ENCODE data around the gene TTC34.

The TTC34 gene

DNA sequence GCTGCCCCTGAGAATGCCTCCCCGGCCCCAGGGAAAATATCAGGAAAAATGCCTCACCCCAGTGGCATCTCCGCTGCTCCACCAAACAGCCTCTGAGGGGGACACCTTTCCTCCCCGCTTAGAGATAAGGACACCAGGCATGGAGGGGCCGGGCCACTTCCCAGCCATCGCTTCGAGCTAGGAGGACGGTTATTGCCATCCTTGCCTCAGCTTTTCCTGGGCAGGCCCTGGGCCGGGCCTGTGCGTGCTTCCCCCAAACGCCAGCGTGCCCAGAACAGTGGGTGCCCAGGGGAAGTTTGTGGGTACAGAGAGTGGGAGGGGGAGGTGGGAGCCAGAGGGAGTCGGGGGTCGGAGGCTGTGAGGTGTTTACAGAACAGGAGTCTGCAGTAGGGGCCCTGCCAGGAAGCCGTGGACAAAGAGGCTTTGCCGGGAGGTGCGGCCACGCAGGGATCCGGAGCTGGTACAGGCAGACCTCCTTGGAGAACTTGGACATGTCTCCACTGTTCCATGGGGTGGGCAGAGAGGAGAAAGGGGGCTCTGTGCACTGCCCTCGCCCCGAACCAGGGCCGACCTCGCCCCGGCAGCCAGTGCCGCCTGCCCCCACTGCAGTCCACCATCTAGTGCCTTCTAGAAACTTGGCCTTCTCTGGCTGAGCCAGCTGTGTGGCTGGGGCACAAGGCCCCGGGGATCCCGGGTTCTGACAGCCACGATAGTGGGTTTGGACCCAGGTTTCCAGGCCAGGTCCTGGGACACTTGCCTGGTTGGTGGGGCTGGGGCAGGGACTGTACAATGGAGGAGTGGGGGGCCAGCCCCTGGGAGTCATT is 33.5 kb upstream of the TTC34 start:
- no peak overlapping the region for H3K4me3 ChIP-seq (ENCODE audit: low read length)
- no peak for TF ChIP-seq ZNF274 (IDR thresholded peaks at IDR 0.05; ENCODE audit: low read depth, low read length)

DNA sequence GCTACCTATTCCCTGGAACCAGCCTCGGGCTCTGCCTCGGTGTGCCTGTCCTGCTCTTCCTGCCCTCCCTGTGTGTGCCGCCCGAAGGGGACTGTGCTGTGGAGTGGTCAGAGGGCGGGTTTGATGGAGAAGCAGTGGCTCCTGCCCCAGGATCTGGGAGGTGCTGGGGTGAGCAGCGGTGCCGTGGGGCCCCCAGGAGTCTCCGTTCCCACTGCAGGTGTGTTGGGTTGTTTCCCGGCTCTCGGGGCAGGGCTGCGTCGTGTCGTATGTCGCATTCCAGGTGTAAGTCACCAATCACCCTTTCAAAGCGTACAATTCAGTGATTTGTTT is 32.6 kb upstream of the TTC34 start:
- no peak overlapping the region for H3K4me3 ChIP-seq (ENCODE audit: low read length)
- no peak for TF ChIP-seq ZNF274 (IDR thresholded peaks at IDR 0.05; ENCODE audit: low read depth, low read length)

DNA sequence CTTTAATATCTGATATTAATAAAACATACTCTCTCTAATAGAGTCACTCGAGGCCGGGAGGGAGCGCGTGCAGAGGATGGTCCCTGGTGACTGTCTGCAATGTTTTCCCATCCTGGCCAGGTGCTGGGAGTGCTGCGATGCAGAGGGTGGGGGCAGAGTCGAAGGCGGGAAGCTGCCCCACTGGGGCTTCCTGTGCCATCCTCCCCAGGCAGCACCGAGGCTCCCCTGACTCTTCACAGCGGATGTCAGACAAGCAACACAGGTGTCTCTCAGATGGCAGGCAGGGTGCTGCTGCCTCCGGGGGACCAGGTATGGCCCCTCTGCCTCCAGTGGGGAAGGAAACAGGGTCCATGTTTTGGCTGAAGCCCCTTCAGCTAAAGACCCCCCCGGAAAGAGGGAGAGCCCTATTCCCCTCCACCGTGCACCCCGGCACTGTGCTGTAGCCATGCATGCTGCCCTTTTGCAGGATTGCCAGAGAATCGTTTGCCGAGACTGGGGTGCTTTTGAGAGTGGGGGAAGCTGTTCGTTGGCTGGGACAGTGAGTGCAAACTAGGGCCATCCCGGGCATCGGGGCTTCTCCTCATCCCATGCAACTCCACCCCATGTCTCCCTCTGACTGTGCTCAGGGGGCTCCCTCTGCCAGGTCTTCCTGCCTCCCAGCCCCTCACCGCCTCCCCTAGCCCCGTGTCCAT is 32.1 kb upstream of the TTC34 start:
- no peak overlapping the region for H3K4me3 ChIP-seq (ENCODE audit: low read length)
- no peak for TF ChIP-seq ZNF274 (IDR thresholded peaks at IDR 0.05; ENCODE audit: low read depth, low read length)

GRCh38 chr1:2832506-2833453 is 31.3 kb upstream of the TTC34 start:
- no peak for TF ChIP-seq ZNF274 (IDR thresholded peaks at IDR 0.05; ENCODE audit: low read depth, low read length)
- no peak overlapping the region for H3K4me3 ChIP-seq (ENCODE audit: low read length)

DNA sequence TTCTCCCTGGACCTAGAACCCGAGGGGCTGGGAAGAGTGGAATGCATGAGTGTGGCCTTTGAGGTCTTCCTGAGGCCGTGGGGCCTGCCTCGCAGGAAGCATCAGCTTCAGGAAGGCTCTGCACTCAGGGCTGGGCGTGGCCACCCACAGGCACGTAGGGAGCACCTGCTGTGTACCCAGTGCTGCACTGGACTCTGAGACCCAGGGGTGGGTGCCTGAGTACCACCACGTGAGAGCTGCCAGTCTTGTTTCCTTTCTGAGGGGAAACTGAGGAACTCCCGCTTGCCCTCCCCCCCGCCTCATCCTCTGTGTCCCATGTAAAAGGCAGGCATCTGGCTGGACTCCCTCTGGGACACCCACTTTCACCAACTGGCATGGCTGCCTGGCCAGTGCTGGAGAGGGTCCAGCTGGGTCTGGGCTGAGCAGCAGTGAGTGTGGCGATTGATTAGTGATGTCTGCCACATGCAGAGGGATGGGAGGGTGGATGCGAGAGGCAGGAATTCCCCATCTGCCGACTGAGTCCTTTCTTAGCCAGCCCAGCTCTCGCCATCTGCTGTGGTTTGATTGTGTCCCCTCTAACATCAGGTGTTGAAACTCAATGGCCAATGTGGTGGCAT is 30.2 kb upstream of the TTC34 start:
- no peak overlapping the region for H3K4me3 ChIP-seq (ENCODE audit: low read length)
- no peak for TF ChIP-seq ZNF274 (IDR thresholded peaks at IDR 0.05; ENCODE audit: low read depth, low read length)

DNA sequence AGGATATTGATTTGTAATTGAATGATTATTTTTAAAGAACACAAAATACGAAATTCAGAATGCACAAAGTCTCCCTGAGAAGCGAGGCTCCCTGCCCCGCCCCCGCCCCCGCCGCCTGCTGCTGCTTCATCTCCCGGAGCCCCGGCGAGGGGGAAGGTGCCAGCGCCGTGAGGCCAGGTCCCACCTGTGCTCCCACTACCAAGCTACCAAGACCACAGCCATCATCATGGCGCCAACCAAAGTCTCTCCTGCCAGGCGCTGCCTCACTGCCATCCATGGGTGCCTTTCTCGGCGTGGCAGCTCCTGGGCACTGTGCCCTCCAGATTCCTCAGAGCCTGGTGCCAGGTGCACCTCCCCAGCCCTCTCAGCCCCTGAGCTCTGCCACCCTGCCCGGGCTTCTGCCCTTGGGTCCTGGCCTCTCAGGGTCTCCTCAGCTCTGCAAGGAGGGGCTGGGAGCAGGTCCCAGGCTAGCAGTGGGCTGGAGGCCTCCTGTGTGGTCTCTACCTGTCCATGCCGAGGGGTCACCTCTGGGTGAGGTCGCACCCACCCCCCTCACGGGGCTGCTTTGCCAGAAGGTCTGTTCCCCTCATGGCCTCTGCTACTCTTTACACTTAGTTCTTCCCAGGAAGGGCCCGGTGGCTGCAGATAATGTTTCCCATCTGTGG is 29.4 kb upstream of the TTC34 start:
- no peak for TF ChIP-seq ZNF274 (IDR thresholded peaks at IDR 0.05; ENCODE audit: low read depth, low read length)
- no peak overlapping the region for H3K4me3 ChIP-seq (ENCODE audit: low read length)

- no peak overlapping the region for H3K4me3 ChIP-seq (ENCODE audit: low read length)
- TF ChIP-seq ZNF274 (IDR thresholded peaks at IDR 0.05; ENCODE audit: low read depth, low read length): no peak
Observed at GRCh38 chr1:2829846-2830615, 28.5 kb upstream of the TTC34 start.

GRCh38 chr1:2828586-2829250 is 27.2 kb upstream of the TTC34 start:
- no peak for TF ChIP-seq ZNF274 (IDR thresholded peaks at IDR 0.05; ENCODE audit: low read depth, low read length)
- no peak overlapping the region for H3K4me3 ChIP-seq (ENCODE audit: low read length)

- no peak for TF ChIP-seq ZNF274 (IDR thresholded peaks at IDR 0.05; ENCODE audit: low read depth, low read length)
Observed at GRCh38 chr1:2826736-2827292, 25.3 kb upstream of the TTC34 start.

GRCh38 chr1:2826316-2826715 is 24.8 kb upstream of the TTC34 start:
- TF ChIP-seq ZNF274 (IDR thresholded peaks at IDR 0.05; ENCODE audit: low read depth, low read length): no peak
- no peak overlapping the region for H3K4me3 ChIP-seq (ENCODE audit: low read length)

More at GRCh38 chr1:2826736-2827292, 25.3 kb upstream of the TTC34 start:
- H3K4me3 ChIP-seq (ENCODE audit: low read length): no peak overlapping the region

GRCh38 chr1:2825487-2826189 is 24.1 kb upstream of the TTC34 start:
- no peak for TF ChIP-seq ZNF274 (IDR thresholded peaks at IDR 0.05; ENCODE audit: low read depth, low read length)
- H3K4me3 ChIP-seq (ENCODE audit: low read length): no peak overlapping the region

Data from GM08714 (cell line).